Spleen (tissue), 11 donors: ENCODE results near the gene PLEKHA5. TPM values are rescaled to one million over a fixed set of nuclear protein-coding genes. Genes with fewer than 3 reads are reported as not detected.

Experiments used
- DNase-seq: peaks from one replicate; pipeline ENCODE4 v3.0.0-alpha.2; 2020
- H3K27ac ChIP-seq, 8 donors: fragments of 200-600 bp; sonication (generic) in 7 of 8; 1 replicate in 4 of 8; 2 replicates in 4 of 8; pipeline versions ENCODE4 v1.5.0 to v1.8.0; 2016 to 2021; ENCODE audit warnings: inconsistent platforms in 4 of 8, mild to moderate bottlenecking in 4 of 8, moderate library complexity in 1 of 8
- H3K27me3 ChIP-seq, 7 donors: fragments of 200-600 bp; sonication (generic) in 6 of 7; replicated peaks in 1 of 7; 1 replicate in 4 of 7; 2 replicates in 3 of 7; pipeline versions ENCODE4 v1.5.0 to v1.8.0; 2016 to 2021; ENCODE audit warnings: inconsistent platforms in 3 of 7, mild to moderate bottlenecking in 1 of 7
- H3K36me3 ChIP-seq, 6 donors: fragments of 200-600 bp; sonication (generic) in 5 of 6; 1 replicate in 4 of 6; 2 replicates in 2 of 6; pipeline versions ENCODE4 v1.5.0 to v1.8.0; 2016 to 2021; ENCODE audit warnings: inconsistent platforms in 2 of 6
- H3K4me1 ChIP-seq, 6 donors: fragments of 200-600 bp; sonication (generic) in 5 of 6; 1 replicate in 3 of 6; 2 replicates in 3 of 6; pipeline versions ENCODE4 v1.5.0 to v1.8.0; 2016 to 2021; ENCODE audit warnings: inconsistent platforms in 3 of 6
- H3K4me3 ChIP-seq, 8 donors: fragments of 200-600 bp; sonication (generic) in 7 of 8; 1 replicate in 4 of 8; 2 replicates in 4 of 8; pipeline versions ENCODE4 v1.5.0 to v1.8.0; 2016 to 2021; ENCODE audit warnings: inconsistent platforms in 4 of 8, mild to moderate bottlenecking in 4 of 8, moderate library complexity in 2 of 8
- H3K9me3 ChIP-seq, 8 donors: fragments of 200-600 bp; sonication (generic) in 7 of 8; 1 replicate in 4 of 8; 2 replicates in 4 of 8; pipeline versions ENCODE4 v1.5.0 to v1.8.0; 2016 to 2021; ENCODE audit warnings: inconsistent platforms in 4 of 8
- CTCF ChIP-seq, 11 experiments: fragments of 200-600 bp in 7 of 11; fragments of 450-650 bp in 4 of 11; sonication (generic) in 4 of 11; IDR thresholded peaks in 8 of 11; conservative IDR thresholded peaks in 3 of 11; 1 replicate in 7 of 11; 2 replicates in 4 of 11; pipeline versions ENCODE4 v1.4.0 to v1.8.0; 2016 to 2021; ENCODE audit warnings: antibody characterized with exemption in 11 of 11, inconsistent platforms in 4 of 11, mild to moderate bottlenecking in 1 of 11
- POLR2A ChIP-seq, 3 donors: fragments of 450-650 bp; IDR thresholded peaks; one replicate each; pipeline ENCODE4 v1.5.1; 2017; ENCODE audit warnings: antibody characterized with exemption in 3 of 3, mild to moderate bottlenecking in 1 of 3
- POLR2AphosphoS5 ChIP-seq, 3 donors: sonication (generic); formaldehyde crosslinking; IDR thresholded peaks; one replicate each; pipeline ENCODE4 v1.5.1; 2017; ENCODE audit warnings: antibody characterized with exemption in 3 of 3
- WGBS, 5 donors: extraction: QIAGEN DNeasy Blood & Tissue Kit in 3 of 5; methylation state at CpG; one replicate each; pipeline versions ENCODE4 v1.1.5 to v1.1.7; 2013 to 2018; 5-methylcytosine and 5-hydroxymethylcytosine counted together
- intact Hi-C: fragments of 100-400 bp; cut with DNase I; formaldehyde crosslinking; loops from one replicate; pipeline ENCODE4 v1.15.0; 2023; ENCODE audit warnings: low total_unique reads
- polyA plus RNA-seq, 3 donors: library from polyadenylated mRNA; stranded (reverse); fragments of 200-250 nt; gene quantifications; one replicate each; pipeline ENCODE4 v1.2.1, GENCODE V29; 2013
- total RNA-seq, 7 donors: library from RNA; depleted of rRNA in 3 of 7; stranded (reverse); fragments of >200 nt in 3 of 7; fragmentation: NEBNext Ultra II Directional in 4 of 7; extraction: Animal tissue kit (Norgen Biotek cat#: 25700) in 4 of 7; gene quantifications; one replicate each; pipeline versions ENCODE4 v1.1.0 to v1.2.1, GENCODE V29; 2016 to 2021
- donor health status: healthy with polysubstance abuse.
- donor health status: DM: no; HTN: no; CAD: no; lungs with moderate emphysema.
- donor health status: DM: no; HTN: no; CAD: no.
- donor health status: Bipolar disorder and iron deficiency.
- donor health status: healthy.
- donor health status: DM: no; HTN: no; CAD: no.
- donor health status: DM: yes; HTN: yes; CAD: no.

PLEKHA5 gene
- total and polyA plus RNA-seq, 10 donors = 1.3 to 13.6 (median 6.5) TPM

DNA sequence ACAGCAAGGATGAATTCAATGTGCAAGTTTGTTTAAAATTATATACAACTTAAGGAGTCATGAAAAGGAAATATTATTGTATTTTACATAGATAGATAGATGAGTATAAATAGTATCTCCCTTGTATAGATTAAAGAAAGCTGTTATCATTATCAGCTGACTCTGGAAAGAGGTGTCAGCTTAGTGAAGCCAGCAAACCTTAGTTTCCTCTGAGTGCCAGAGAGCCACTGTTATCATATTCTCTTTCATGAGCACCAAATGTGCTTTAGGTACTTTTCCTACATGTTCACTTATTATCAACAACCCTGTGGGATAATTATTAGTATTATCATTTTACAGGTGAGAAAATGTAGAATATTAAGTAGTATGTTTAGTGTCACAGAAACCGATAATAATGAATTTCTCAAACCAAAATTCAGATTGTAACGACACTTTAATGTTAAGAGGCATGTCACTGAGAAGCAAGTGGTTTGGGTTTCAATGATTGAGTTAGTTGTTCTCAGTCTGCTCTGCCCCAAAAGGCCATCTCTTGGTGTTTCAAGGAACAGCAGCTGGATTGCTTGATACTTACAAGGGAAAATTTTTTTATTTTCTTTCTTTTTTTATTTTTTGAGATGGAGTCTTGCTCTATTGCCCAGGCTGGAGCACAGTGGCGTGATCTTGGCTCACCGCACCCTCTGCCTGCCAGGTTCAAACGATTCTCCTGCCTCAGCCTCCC is 53.7 kb downstream of the PLEKHA5 start:
- Histone ChIP-seq H3K27ac (no peak overlapping the region), H3K4me1 (no peaks in the 10 kb centered on the region), H3K4me3 (no peak overlapping the region), H3K27me3 (no peaks in the 10 kb centered on the region), H3K36me3 (no peaks in the 10 kb centered on the region), H3K9me3 (no peaks in the 10 kb centered on the region)
- WGBS, 5 donors = 87 to 98% (median 93%) methylated on average over 5 of the region's 5 CpGs
- DNase-seq = no peak
- intact Hi-C loops = no loop called here
- TF ChIP-seq CTCF (IDR thresholded peaks at IDR 0.05 in 8 of 11, conservative IDR thresholded peaks at IDR 0.05 in 3 of 11) = no peak
- TF ChIP-seq POLR2AphosphoS5 (IDR thresholded peaks at IDR 0.05) = no peak
- TF ChIP-seq POLR2A (IDR thresholded peaks at IDR 0.05) = no peak

DNA sequence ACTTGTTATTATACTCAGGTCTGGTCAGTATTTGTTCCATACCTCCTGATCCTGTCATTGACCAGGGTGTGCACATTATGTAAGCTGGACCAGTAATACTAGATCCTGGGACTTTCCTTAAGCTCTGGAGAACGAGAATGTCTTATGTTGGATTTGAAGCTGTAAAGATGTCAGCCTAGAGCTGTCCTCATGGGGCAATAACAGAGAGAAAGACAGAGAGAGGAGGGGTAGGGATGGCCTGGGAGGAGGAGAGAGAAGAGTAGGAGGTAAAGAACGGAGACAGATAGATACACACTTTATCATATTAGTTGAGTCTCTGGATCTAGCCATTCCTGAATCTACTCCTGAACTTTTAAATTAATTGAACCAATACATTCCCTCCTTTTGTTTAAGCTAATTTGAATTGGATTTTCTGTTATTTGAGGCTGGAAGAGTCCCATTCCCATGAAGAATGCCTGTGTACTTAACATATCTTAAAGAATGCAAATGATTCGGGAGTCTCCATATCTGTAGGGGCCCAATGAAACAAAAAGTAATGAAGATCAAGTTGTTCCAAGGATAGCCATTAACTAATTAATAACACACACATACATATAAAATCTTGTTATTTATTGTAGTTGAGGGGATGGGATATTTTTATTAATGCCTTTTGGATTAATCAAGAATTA is 55.9 kb downstream of the PLEKHA5 start:
- WGBS, 5 donors = 53 to 73% (median 59%) methylated on average over 3 of the region's 3 CpGs
- Histone ChIP-seq H3K4me3 (no peak overlapping the region), H3K27me3 (no peaks in the 10 kb centered on the region), H3K36me3 (no peaks in the 10 kb centered on the region), H3K27ac (no peak overlapping the region), H3K9me3 (no peaks in the 10 kb centered on the region), H3K4me1 (peaks cover 0 to 8% (median 2%) of the 10 kb centered on the region in 6 donors)
- intact Hi-C loops = loop anchor here (5.0 kb wide), 1 partner anchor 328 kb away; no protein-coding TSS in a partner anchor
- TF ChIP-seq POLR2A (IDR thresholded peaks at IDR 0.05) (no peak), POLR2AphosphoS5 (IDR thresholded peaks at IDR 0.05) (no peak), CTCF (IDR thresholded peaks at IDR 0.05 in 8 of 11, conservative IDR thresholded peaks at IDR 0.05 in 3 of 11) (no peak)
- DNase-seq = no peak

DNA sequence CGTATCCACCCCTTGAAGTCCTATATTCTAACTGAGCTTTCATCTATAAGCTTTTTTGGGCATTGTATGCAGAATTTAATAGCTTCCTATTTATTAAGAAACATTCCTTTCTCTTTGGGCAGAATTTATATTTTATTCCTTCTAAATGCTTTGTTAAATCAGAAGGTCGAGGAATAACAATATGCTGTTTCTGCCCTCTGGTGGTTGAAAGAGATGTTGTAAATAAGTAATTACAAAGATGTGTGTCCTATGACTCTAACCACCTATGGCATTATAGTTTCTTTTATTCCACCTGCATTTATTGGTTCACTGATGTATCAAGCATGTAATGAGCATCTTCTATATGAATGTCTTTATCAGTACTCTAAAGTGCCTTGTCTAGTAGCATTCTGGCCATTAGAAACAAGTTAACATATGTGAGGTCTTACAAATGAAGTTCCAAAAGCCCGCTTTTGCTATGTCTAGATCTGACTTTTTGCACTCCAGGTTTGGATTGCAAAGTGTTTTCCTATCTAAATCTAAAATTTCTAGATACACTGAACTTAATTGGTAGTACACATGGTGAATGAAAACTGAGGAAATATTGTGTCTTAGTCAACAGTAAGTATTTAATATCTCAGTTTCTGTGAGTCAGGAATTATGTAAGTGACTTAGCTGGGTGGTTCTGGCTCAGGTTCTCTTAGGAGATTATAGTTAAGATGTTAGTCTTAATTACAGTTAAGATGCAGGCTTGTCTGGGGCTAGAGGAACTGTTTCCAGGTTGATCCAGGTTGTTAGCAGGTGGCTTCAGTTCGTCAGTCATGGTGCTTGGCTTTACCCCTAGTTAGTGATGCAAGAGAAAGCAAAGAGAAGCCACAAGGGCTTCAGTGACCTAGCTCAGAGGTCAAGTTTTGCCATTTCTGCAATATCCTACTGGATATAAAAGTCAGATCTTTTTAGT is 57.5 kb downstream of the PLEKHA5 start:
- H3K27me3 ChIP-seq = no peaks in the 10 kb centered on the region
- intact Hi-C loops = loop anchor here (5.0 kb wide), 1 partner anchor 330 kb away; no protein-coding TSS in a partner anchor
- H3K27ac ChIP-seq = no peak overlapping the region
- H3K4me1 ChIP-seq = peaks cover 0 to 13% (median 5%) of the 10 kb centered on the region in 6 donors
- H3K4me3 ChIP-seq = no peak overlapping the region
- WGBS, 5 donors = 49 to 64% (median 59%) methylated on average over 4 of the region's 4 CpGs
- TF ChIP-seq CTCF (IDR thresholded peaks at IDR 0.05 in 8 of 11, conservative IDR thresholded peaks at IDR 0.05 in 3 of 11) = peak in 10 of 11 experiments; percentile 4 to 62 (median 44)
- no peak for TF ChIP-seq POLR2A (IDR thresholded peaks at IDR 0.05)
- TF ChIP-seq POLR2AphosphoS5 (IDR thresholded peaks at IDR 0.05) = no peak
- no peaks in the 10 kb centered on the region for H3K36me3 ChIP-seq
- H3K9me3 ChIP-seq = no peaks in the 10 kb centered on the region
- DNase-seq = no peak
